ENCODE measurements around the gene RPAIN.

The RPAIN gene

DNA sequence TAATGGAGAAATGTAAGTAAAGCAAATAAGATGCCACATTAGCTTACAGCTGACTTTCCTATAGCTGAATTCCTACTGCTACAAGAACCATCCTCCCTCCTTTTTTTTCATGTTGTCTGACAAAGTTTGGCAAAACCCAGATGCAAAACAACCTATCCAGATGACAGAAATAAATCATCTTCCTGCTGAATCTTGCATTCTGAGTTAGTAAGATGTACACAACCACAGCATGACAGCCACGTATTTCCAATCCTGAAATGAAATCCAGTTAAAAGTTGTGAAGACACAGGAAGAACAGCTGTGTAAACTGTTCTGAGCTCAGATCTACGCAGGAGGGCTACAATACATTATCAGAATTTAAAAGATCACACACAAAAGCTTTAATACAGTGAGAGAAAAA, 53.9 kb downstream of the RPAIN start (continued):
- no peak for TF ChIP-seq BCL11B (tag by site-specific recombination; IDR thresholded peaks at IDR 0.05; ENCODE audit: low read depth)
- no peak for TF ChIP-seq ZNF266 (tag by site-specific recombination; IDR thresholded peaks at IDR 0.05; ENCODE audit: low read depth)
- TF ChIP-seq ZNF366 (tag by site-specific recombination; conservative IDR thresholded peaks at IDR 0.05), result no peak

GRCh38 chr17:5478992-5479391, 59.0 kb downstream of the RPAIN start:
- H3K9me3 ChIP-seq (ENCODE audit: control insufficient read depth, insufficient read depth, low read depth, low read length), result no peaks in the 10 kb centered on the region; the same call in 1 of the 2 replicates
- no peak overlapping the region for H3K27ac ChIP-seq (ENCODE audit: extremely low read depth, low read depth, low read length)
- H3K4me1 ChIP-seq (ENCODE audit: control insufficient read depth, insufficient read depth, low read length), result no peaks in the 10 kb centered on the region
- POLR2A ChIA-PET, result no interaction called here
- H3K4me3 ChIP-seq (ENCODE audit: low read depth, low read length), result no peak overlapping the region
- no peak for TF ChIP-seq ZNF560 (tag by site-specific recombination; IDR thresholded peaks at IDR 0.05; ENCODE audit: borderline replicate concordance)
- TF ChIP-seq KLF9 (tag by site-specific recombination; IDR thresholded peaks at IDR 0.05; ENCODE audit: low read depth), result no peak
- no peak for TF ChIP-seq ZNF112 (tag by site-specific recombination; IDR thresholded peaks at IDR 0.05)
- TF ChIP-seq ZNF311 (tag by site-specific recombination; IDR thresholded peaks at IDR 0.05; ENCODE audit: borderline replicate concordance), result no peak
- TF ChIP-seq, protein P1, sequence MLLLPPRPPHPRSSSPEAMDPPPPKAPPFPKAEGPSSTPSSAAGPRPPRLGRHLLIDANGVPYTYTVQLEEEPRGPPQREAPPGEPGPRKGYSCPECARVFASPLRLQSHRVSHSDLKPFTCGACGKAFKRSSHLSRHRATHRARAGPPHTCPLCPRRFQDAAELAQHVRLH (tag by site-specific recombination; IDR thresholded peaks at IDR 0.05), result no peak
- no peak for TF ChIP-seq ZNF747 (tag by site-specific recombination; IDR thresholded peaks at IDR 0.05)
- TF ChIP-seq ZNF670 (tag by site-specific recombination; IDR thresholded peaks at IDR 0.05; ENCODE audit: low read depth), result no peak
- no peak for TF ChIP-seq ZNF132 (tag by site-specific recombination; IDR thresholded peaks at IDR 0.05; ENCODE audit: borderline replicate concordance)
- TF ChIP-seq ZNF488 (tag by site-specific recombination; IDR thresholded peaks at IDR 0.05), result no peak
- no peak for TF ChIP-seq ZNF549 (tag by site-specific recombination; IDR thresholded peaks at IDR 0.05)
- TF ChIP-seq SCRT1 (tag by site-specific recombination; IDR thresholded peaks at IDR 0.05; ENCODE audit: borderline replicate concordance), result no peak
- CTCF ChIA-PET, result no interaction called here
- peaks cover 90 to 96% of the 10 kb centered on the region in 2 experiments for H3K36me3 ChIP-seq (ENCODE audit: control insufficient read depth in 2 of 2, insufficient read depth in 1 of 2, low read length in 2 of 2)

- Histone ChIP-seq H3K9me3 (ENCODE audit: control insufficient read depth, insufficient read depth, low read depth, low read length) (no peaks in the 10 kb centered on the region; the same call in 1 of the 2 replicates), H3K36me3 (ENCODE audit: control insufficient read depth in 2 of 2, insufficient read depth in 1 of 2, low read length in 2 of 2) (peaks cover 77 to 89% of the 10 kb centered on the region in 2 experiments), H3K27ac (ENCODE audit: extremely low read depth, low read depth, low read length) (no peak overlapping the region), H3K4me3 (ENCODE audit: low read depth, low read length) (no peak overlapping the region), H3K4me1 (ENCODE audit: control insufficient read depth, insufficient read depth, low read length) (no peaks in the 10 kb centered on the region)
- ChIA-PET POLR2A (interaction anchor here (0.6 to 1.6 kb wide), 2 partner anchors 10 to 1803 kb away, joined by 3 to 4 read pairs; no protein-coding TSS in a partner anchor), CTCF (interaction anchor here (0.7 kb wide), 1 partner anchor 42 kb away, joined by 4 read pairs; the partner anchor contains the start of gene C1QBP)
- TF ChIP-seq ZNF561 (tag by site-specific recombination; IDR thresholded peaks at IDR 0.05; ENCODE audit: borderline replicate concordance) (no peak), ZFP37 (tag by site-specific recombination; IDR thresholded peaks at IDR 0.05) (no peak)
These were observed 61.0 kb downstream of the RPAIN start for GRCh38 chr17:5480962-5481361.

DNA sequence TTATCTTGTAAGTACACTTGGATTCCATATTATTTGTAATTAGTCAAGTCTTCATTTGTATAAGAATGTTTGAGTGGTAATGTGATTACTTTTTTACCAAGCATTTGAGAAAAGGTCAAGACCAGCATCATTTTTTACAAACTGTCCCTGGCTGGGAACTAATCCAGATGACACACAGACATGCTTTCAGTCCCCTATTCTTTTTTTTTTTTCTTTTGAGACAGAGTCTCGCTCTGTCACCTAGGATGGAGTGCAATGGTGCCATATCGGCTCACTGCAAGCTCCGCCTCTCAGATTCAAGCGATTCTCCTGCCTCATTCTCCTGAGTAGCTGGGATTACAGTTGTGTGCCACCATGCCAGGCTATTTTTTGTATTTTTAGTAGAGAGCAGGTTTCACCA, 61.5 kb downstream of the RPAIN start:
- Histone ChIP-seq H3K27ac (ENCODE audit: extremely low read depth, low read depth, low read length) (no peak overlapping the region), H3K9me3 (ENCODE audit: control insufficient read depth, insufficient read depth, low read depth, low read length) (no peaks in the 10 kb centered on the region; the same call in 1 of the 2 replicates), H3K4me3 (ENCODE audit: low read depth, low read length) (no peak overlapping the region), H3K36me3 (ENCODE audit: control insufficient read depth in 2 of 2, insufficient read depth in 1 of 2, low read length in 2 of 2) (peaks cover 73 to 85% of the 10 kb centered on the region in 2 experiments), H3K4me1 (ENCODE audit: control insufficient read depth, insufficient read depth, low read length) (no peaks in the 10 kb centered on the region)
- ChIA-PET POLR2A (interaction anchor here (0.7 to 1.6 kb wide), 2 partner anchors 11 to 218 kb away, joined by 3 to 4 read pairs; no protein-coding TSS in a partner anchor), CTCF (interaction anchor here (0.7 kb wide), 1 partner anchor 1147 kb away, joined by 4 read pairs; no protein-coding TSS in a partner anchor)
- TF ChIP-seq ZNF16 (tag by site-specific recombination; IDR thresholded peaks at IDR 0.05; ENCODE audit: low read depth) (no peak), ZNF302 (tag by site-specific recombination; IDR thresholded peaks at IDR 0.05; ENCODE audit: low read depth) (no peak), KLF10 (tag by site-specific recombination; IDR thresholded peaks at IDR 0.05) (no peak), ZSCAN16 (tag by site-specific recombination; IDR thresholded peaks at IDR 0.05) (no peak), SP7 (tag by site-specific recombination; IDR thresholded peaks at IDR 0.05) (no peak), ZNF19 (tag by site-specific recombination; IDR thresholded peaks at IDR 0.05; ENCODE audit: low read depth) (no peak), ZNF785 (tag by site-specific recombination; IDR thresholded peaks at IDR 0.05) (no peak), ZNF549 (tag by site-specific recombination; IDR thresholded peaks at IDR 0.05) (no peak), TRIM28 (IDR thresholded peaks at IDR 0.05; ENCODE audit: borderline replicate concordance, low read length) (no peak), ZNF654 (tag by site-specific recombination; IDR thresholded peaks at IDR 0.05; ENCODE audit: low read depth) (no peak), ZBTB48 (tag by site-specific recombination; IDR thresholded peaks at IDR 0.05) (no peak), ZNF707 (tag by site-specific recombination; IDR thresholded peaks at IDR 0.05) (no peak)
- TF ChIP-seq, protein P2, sequence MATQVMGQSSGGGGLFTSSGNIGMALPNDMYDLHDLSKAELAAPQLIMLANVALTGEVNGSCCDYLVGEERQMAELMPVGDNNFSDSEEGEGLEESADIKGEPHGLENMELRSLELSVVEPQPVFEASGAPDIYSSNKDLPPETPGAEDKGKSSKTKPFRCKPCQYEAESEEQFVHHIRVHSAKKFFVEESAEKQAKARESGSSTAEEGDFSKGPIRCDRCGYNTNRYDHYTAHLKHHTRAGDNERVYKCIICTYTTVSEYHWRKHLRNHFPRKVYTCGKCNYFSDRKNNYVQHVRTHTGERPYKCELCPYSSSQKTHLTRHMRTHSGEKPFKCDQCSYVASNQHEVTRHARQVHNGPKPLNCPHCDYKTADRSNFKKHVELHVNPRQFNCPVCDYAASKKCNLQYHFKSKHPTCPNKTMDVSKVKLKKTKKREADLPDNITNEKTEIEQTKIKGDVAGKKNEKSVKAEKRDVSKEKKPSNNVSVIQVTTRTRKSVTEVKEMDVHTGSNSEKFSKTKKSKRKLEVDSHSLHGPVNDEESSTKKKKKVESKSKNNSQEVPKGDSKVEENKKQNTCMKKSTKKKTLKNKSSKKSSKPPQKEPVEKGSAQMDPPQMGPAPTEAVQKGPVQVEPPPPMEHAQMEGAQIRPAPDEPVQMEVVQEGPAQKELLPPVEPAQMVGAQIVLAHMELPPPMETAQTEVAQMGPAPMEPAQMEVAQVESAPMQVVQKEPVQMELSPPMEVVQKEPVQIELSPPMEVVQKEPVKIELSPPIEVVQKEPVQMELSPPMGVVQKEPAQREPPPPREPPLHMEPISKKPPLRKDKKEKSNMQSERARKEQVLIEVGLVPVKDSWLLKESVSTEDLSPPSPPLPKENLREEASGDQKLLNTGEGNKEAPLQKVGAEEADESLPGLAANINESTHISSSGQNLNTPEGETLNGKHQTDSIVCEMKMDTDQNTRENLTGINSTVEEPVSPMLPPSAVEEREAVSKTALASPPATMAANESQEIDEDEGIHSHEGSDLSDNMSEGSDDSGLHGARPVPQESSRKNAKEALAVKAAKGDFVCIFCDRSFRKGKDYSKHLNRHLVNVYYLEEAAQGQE (tag by site-specific recombination; IDR thresholded peaks at IDR 0.05), result no peak

Data from HEK293 (cell line).